GM23248 (cell line): Measurements from ENCODE around the gene PTDSS2.

Source experiments
- EZH2 ChIP-seq: fragments of 200-600 bp; sonication (generic); IDR thresholded peaks from 2 replicates; pipeline ENCODE4 v1.6.1; 2018; ENCODE audit warnings: antibody characterized with exemption, mild to moderate bottlenecking; ENCODE audit not compliant: insufficient read depth, poor library complexity, severe bottlenecking
- EZH2phosphoT487 ChIP-seq: fragments of 200-600 bp; sonication (generic); IDR thresholded peaks from 2 replicates; pipeline ENCODE4 v1.6.1; 2018; ENCODE audit warnings: antibody characterized with exemption, moderate library complexity, mild to moderate bottlenecking, low read depth; ENCODE audit not compliant: insufficient read depth

DNA sequence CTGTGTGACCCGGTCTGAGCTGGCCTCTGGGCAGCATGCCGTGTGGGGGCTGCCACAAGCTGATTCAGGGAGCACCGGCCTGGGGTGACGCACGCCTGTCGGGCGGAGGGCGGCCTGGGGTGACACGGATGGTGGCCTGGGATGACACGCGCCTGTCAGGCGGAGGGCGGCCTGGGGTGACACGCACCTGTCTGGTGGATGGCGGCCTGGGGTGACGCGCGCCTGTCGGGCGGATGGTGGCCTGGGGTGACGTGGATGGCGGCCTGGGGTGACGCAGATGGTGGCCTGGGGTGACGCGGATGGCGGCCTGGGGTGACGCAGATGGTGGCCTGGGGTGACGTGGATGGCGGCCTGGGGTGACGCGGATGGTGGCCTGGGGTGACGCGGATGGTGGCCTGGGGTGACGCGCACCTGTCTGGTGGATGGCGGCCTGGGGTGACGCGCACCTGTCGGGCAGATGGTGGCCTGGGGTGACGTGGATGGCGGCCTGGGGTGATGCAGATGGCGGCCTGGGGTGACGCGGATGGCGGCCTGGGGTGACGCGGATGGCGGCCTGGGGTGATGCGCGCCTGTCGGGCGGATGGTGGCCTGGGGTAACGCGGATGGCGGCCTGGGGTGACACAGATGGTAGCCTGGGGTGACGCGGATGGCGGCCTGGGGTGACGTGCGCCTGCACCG is 21.5 kb downstream of the PTDSS2 start:
- TF ChIP-seq EZH2 (no peak), EZH2phosphoT487 (no peak)
